Measurements from ENCODE around the gene PITPNM1.

- TF ChIP-seq CTCF (IDR thresholded peaks at IDR 0.05), result no peak
- TF ChIP-seq POLR2A (IDR thresholded peaks at IDR 0.05), result no peak
Measured at GRCh38 chr11:67491276-67492068, 13.7 kb downstream of the PITPNM1 start.

Data from thyroid gland (tissue), 4 donors.